Upper lobe of left lung (tissue), 6 donors: ENCODE measurements around the gene METAP1. TPM values are rescaled to one million over a fixed set of nuclear protein-coding genes. Genes with fewer than 3 reads are reported as not detected.

Source experiments
- ATAC-seq, 2 donors: fragments of 200-7000 bp; cut with Tn5 transposase; one replicate each; pipeline ENCODE4 v1.9.1; 2022; ENCODE audit warnings: mild to moderate bottlenecking in 2 of 2, moderate library complexity in 2 of 2; ENCODE audit not compliant: low FRiP score in 2 of 2
- DNase-seq, 2 donors: peaks; one replicate each; pipeline ENCODE4 v3.0.0-alpha.2; 2019 to 2020
- H3K27ac ChIP-seq, 4 donors: fragments of 200-600 bp; sonication (generic); one replicate each; pipeline ENCODE4 v1.5.1; 2016 to 2019
- H3K27me3 ChIP-seq, 4 donors: fragments of 200-600 bp; sonication (generic); one replicate each; pipeline ENCODE4 v1.5.1; 2017 to 2019
- H3K36me3 ChIP-seq, 4 donors: fragments of 200-600 bp; sonication (generic); one replicate each; pipeline ENCODE4 v1.5.1; 2016 to 2019
- H3K4me1 ChIP-seq, 4 donors: fragments of 200-600 bp; sonication (generic); one replicate each; pipeline ENCODE4 v1.5.1; 2018 to 2019
- H3K4me3 ChIP-seq, 4 donors: fragments of 200-600 bp; sonication (generic); one replicate each; pipeline ENCODE4 v1.5.1; 2017 to 2019; ENCODE audit warnings: mild to moderate bottlenecking in 2 of 4, moderate library complexity in 1 of 4
- H3K9me3 ChIP-seq, 4 donors: fragments of 200-600 bp; sonication (generic); one replicate each; pipeline ENCODE4 v1.5.1; 2018 to 2019
- EP300 ChIP-seq, 4 donors: sonication (generic); formaldehyde crosslinking; IDR thresholded peaks; one replicate each; pipeline ENCODE4 v1.5.1; 2017; ENCODE audit warnings: antibody characterized with exemption in 4 of 4, control low read depth in 2 of 4
- POLR2A ChIP-seq, 4 donors: fragments of 450-650 bp; IDR thresholded peaks; one replicate each; pipeline ENCODE4 v1.5.1; 2016 to 2017; ENCODE audit warnings: antibody characterized with exemption in 4 of 4, mild to moderate bottlenecking in 2 of 4
- POLR2AphosphoS5 ChIP-seq, 2 donors: sonication (generic); formaldehyde crosslinking; IDR thresholded peaks; one replicate each; pipeline ENCODE4 v1.5.1; 2017; ENCODE audit warnings: antibody characterized with exemption in 2 of 2
- WGBS, 2 donors: methylation state at CpG; one replicate each; pipeline ENCODE4 v1.1.5; 2017 to 2018; 5-methylcytosine and 5-hydroxymethylcytosine counted together
- total RNA-seq, 6 donors: library from RNA; depleted of rRNA in 4 of 6; stranded (reverse); fragments of >200 nt in 4 of 6; gene quantifications; one replicate each; pipeline versions ENCODE4 v1.1.0 to v1.2.1, GENCODE V29; 2016 to 2021
- TF ChIP-seq, protein P1 (sequence below), 6 experiments: fragments of 450-650 bp in 4 of 6; fragments of 200-600 bp in 2 of 6; sonication (generic) in 2 of 6; IDR thresholded peaks; one replicate each; pipeline ENCODE4 v1.5.1; 2016 to 2019; ENCODE audit warnings: antibody characterized with exemption in 6 of 6
- donor health status: DM: no; HTN: no; CAD: no; lungs with moderate emphysema.
- donor health status: DM: no; HTN: yes; CAD: no; lungs with severe emphysema.

Gene METAP1
- total RNA-seq, 6 donors from 2014 or later = 16.8 to 46.1 (median 32.0) TPM

DNA sequence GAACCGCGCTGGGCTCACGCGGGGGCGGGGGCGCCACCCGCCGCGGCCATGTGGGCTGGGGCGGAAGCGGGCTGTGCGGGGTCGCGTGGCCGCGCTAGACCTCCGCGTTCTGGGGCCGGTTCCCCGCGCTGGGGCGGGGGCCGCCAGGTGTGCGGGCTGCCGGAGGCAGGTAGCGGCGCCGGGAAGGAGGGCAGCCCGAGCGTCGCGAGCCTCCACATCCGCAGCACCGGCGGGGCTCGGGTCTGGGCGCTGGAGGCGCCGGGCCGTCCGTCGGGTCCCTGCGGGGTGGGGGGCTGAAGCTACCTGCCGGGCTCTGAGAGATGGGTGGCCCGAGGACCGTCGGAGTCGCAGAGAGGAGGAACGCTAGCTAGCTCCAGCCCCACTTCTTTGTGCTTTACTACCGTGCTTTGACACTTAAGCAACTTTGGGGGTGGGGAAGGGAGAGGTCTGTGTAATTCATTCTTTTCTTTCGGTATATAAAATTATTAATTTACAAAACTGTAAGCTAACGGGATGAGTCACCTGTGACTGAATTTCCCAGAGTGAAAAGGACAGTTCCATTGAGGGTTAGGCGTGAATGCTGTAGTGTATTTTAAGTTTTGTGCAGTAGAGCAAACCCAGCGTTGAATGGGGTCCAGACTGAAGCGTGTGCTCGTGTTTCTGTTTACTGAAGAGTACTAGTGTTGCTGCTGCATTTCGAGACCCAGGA is 689 bp downstream of the METAP1 start:
- Histone ChIP-seq H3K27me3 (no peaks in the 10 kb centered on the region), H3K27ac (peak overlapping the region; percentile 84 to 91 (median 88))
- 0% methylated on average over 14 to 29 of the region's 57 CpGs for whole genome bisulfite sequencing, 2 donors

DNA sequence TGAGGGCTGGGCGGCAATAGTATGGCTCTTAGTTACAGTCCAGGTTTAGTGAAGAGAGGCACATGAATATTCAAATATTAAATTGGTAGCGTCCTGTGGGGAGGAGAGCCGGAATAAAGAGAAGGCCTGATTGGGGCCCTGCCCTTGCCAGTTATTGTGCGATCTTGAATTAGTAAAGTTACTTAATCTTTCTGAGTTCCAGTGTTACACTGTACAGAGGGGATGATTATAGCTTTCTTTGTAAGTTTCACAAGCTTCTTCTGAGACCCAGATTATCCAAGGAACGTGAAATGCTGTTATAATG is 1.2 kb downstream of the METAP1 start:
- TF ChIP-seq, protein P1, sequence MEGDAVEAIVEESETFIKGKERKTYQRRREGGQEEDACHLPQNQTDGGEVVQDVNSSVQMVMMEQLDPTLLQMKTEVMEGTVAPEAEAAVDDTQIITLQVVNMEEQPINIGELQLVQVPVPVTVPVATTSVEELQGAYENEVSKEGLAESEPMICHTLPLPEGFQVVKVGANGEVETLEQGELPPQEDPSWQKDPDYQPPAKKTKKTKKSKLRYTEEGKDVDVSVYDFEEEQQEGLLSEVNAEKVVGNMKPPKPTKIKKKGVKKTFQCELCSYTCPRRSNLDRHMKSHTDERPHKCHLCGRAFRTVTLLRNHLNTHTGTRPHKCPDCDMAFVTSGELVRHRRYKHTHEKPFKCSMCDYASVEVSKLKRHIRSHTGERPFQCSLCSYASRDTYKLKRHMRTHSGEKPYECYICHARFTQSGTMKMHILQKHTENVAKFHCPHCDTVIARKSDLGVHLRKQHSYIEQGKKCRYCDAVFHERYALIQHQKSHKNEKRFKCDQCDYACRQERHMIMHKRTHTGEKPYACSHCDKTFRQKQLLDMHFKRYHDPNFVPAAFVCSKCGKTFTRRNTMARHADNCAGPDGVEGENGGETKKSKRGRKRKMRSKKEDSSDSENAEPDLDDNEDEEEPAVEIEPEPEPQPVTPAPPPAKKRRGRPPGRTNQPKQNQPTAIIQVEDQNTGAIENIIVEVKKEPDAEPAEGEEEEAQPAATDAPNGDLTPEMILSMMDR (IDR thresholded peaks at IDR 0.05) = no peak
- DNase-seq (no peak), ATAC-seq (no peak)
- Histone ChIP-seq H3K4me3 (peak overlapping the region; percentile 87 to 100 (median 97)), H3K27ac (peak overlapping the region; percentile 84 to 91 (median 88)), H3K27me3 (no peaks in the 10 kb centered on the region), H3K9me3 (no peaks in the 10 kb centered on the region), H3K36me3 (no peaks in the 10 kb centered on the region), H3K4me1 (peaks cover 9 to 14% (median 12%) of the 10 kb centered on the region in 4 donors)
- 43 to 47% methylated on average over 5 of the region's 5 CpGs for WGBS, 2 donors

More for the DNA sequence above, 689 bp downstream of the METAP1 start:
- ATAC-seq (no peak), DNase-seq (peak in 1 of 2 donors; percentile 22)
- H3K4me3 ChIP-seq = peak overlapping the region; percentile 87 to 100 (median 97)
- no peaks in the 10 kb centered on the region for H3K36me3 ChIP-seq
- TF ChIP-seq POLR2A (IDR thresholded peaks at IDR 0.05) = no peak
- TF ChIP-seq, protein P1 (IDR thresholded peaks at IDR 0.05) = peak in 1 of 6 experiments; percentile 0
- no peaks in the 10 kb centered on the region for H3K9me3 ChIP-seq
- peaks cover 9 to 14% (median 12%) of the 10 kb centered on the region in 4 donors for H3K4me1 ChIP-seq

DNA sequence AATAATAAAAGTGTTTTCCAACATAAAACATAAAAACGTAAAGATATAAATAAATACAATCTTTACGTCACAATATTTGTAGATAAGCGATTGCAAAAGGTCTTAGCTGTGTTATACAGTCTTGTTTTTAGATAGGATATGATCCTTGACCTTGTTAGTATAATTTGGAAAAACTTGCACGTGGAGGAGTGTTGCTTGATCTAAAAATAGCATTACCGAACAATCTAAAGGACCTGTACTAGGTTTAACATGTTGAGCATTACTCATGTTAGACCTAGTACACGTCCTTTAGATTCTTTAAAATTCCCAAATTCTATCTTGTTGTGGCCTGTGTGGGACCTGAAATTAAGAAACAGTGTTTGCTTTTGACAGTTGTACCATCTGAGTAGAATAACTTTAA is 1.6 kb downstream of the METAP1 start:
- Histone ChIP-seq H3K4me3 (peak overlapping the region in 2 of 4 donors; percentile 99 to 100), H3K4me1 (peaks cover 9 to 14% (median 12%) of the 10 kb centered on the region in 4 donors), H3K36me3 (no peaks in the 10 kb centered on the region), H3K27ac (peak overlapping the region in 1 of 4 donors; percentile 84), H3K27me3 (no peaks in the 10 kb centered on the region), H3K9me3 (no peaks in the 10 kb centered on the region)
- WGBS, 2 donors = 49 to 52% methylated on average over 6 of the region's 6 CpGs
- no peak for DNase-seq
- no peak for ATAC-seq
- TF ChIP-seq POLR2A (IDR thresholded peaks at IDR 0.05) (no peak), EP300 (IDR thresholded peaks at IDR 0.05) (no peak), POLR2AphosphoS5 (IDR thresholded peaks at IDR 0.05) (no peak)
- TF ChIP-seq, protein P1 (IDR thresholded peaks at IDR 0.05) = no peak

DNA sequence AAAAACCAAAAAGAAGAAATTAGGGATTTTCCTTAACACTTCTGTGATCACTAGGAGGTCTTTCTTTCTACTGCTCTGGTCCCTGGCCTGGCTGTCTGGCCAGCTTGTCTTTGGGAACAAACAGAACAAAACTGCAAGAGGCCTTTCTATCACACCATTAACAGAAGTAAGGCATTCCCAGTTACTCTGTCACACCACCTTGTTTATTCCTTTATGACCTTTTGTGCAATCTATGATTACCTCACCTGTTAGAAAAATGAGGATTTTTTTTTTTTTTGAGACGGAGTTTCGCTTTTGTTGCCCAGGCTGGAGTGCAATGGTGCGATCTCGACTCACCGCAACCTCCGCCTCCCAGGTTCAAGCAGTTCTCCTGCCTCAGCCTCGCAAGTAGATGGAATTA is 3.0 kb downstream of the METAP1 start:
- no peak for DNase-seq
- H3K4me3 ChIP-seq = no peak overlapping the region
- H3K36me3 ChIP-seq = no peaks in the 10 kb centered on the region
- no peak overlapping the region for H3K27ac ChIP-seq
- no peak for TF ChIP-seq POLR2AphosphoS5 (IDR thresholded peaks at IDR 0.05)
- TF ChIP-seq, protein P1 (IDR thresholded peaks at IDR 0.05) = no peak
- TF ChIP-seq EP300 (IDR thresholded peaks at IDR 0.05) = no peak
- no peak for TF ChIP-seq POLR2A (IDR thresholded peaks at IDR 0.05)
- no peak for ATAC-seq
- H3K4me1 ChIP-seq = peaks cover 9 to 20% (median 12%) of the 10 kb centered on the region in 4 donors
- no peaks in the 10 kb centered on the region for H3K9me3 ChIP-seq
- no peaks in the 10 kb centered on the region for H3K27me3 ChIP-seq
- WGBS, 2 donors = 96 to 98% methylated on average over 7 of the region's 7 CpGs

DNA sequence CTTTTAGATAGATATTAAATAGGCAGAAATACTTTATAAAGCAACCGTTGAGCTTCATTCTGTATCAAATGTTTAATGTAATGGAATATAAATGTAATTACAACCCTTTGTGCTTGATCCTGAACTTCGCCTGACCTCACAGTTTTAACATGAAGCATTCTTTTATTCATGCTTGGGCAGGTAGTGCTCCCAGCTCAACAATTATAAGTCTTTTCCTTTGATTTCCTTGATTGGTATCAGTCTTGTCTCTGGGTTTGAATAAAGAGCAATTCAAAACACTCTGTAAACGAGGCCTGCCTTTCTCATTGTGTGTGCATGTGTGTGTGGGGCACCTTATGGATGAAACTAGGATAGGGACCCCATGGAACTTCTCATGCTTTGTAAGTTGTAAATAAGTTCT is 6.8 kb downstream of the METAP1 start:
- Histone ChIP-seq H3K27ac (no peak overlapping the region), H3K27me3 (no peaks in the 10 kb centered on the region), H3K36me3 (no peaks in the 10 kb centered on the region), H3K4me3 (no peak overlapping the region), H3K4me1 (peaks cover 0 to 7% (median under 1%) of the 10 kb centered on the region in 4 donors), H3K9me3 (no peaks in the 10 kb centered on the region)
- no peak for ATAC-seq
- no peak for TF ChIP-seq POLR2A (IDR thresholded peaks at IDR 0.05)
- TF ChIP-seq POLR2AphosphoS5 (IDR thresholded peaks at IDR 0.05) = no peak
- no peak for TF ChIP-seq EP300 (IDR thresholded peaks at IDR 0.05)
- TF ChIP-seq, protein P1 (IDR thresholded peaks at IDR 0.05) = no peak
- no peak for DNase-seq
- 59 to 63% methylated on average over 3 of the region's 3 CpGs for WGBS, 2 donors
